Panc1 (cell line): ENCODE data around the gene ASAP2. TPM values are rescaled to one million over a fixed set of nuclear protein-coding genes. Genes with fewer than 3 reads are reported as not detected.

Experiments
- ATAC-seq: fragments of 200-7000 bp; cut with Tn5 transposase; 2 replicates; pipeline ENCODE4 v1.9.1; 2020; ENCODE audit warnings: mild to moderate bottlenecking, moderate library complexity
- BruUV-seq: library from RNA; stranded (reverse); fragments of 400-500 nt; replicated peaks from 2 replicates; lab custom pipeline; 2021; lab: Mats Ljungman, UMichigan
- CTCF ChIA-PET: fragments of 300-600 bp; sonication (Branson Sonifier 250); formaldehyde crosslinking; loops from one replicate; lab custom pipeline; 2022; ENCODE audit warnings: antibody characterized with exemption; lab: Charles Lee
- POLR2A ChIA-PET: fragments of 300-600 bp; sonication (Branson Sonifier 250); formaldehyde crosslinking; loops from one replicate; lab custom pipeline; 2022; ENCODE audit warnings: antibody characterized with exemption; lab: Charles Lee
- DNase-seq: peaks from one replicate; pipeline ENCODE4 v3.0.0-alpha.2; 2010; ENCODE audit warnings: low read depth, low spot score
- H3K27ac ChIP-seq: 2 replicates; pipeline ENCODE4 v1.5.1; 2011; ENCODE audit warnings: mild to moderate bottlenecking, low read length, inconsistent platforms
- H3K27me3 ChIP-seq: fragments of 200-500 bp; sonication (Bioruptor generic); 2 replicates; pipeline ENCODE4 v1.6.0; 2014; ENCODE audit warnings: low read length, inconsistent platforms; ENCODE audit not compliant: control insufficient read depth, insufficient read depth
- H3K36me3 ChIP-seq: fragments of 200-500 bp; sonication (Bioruptor generic); 2 replicates; pipeline ENCODE4 v1.5.1; 2014; ENCODE audit warnings: inconsistent platforms, mild to moderate bottlenecking, low read length, moderate library complexity; ENCODE audit not compliant: control insufficient read depth, insufficient read depth
- H3K4me1 ChIP-seq: 2 replicates; pipeline ENCODE4 v1.5.1; 2011; ENCODE audit warnings: inconsistent platforms, mild to moderate bottlenecking, low read length, moderate library complexity; ENCODE audit not compliant: control insufficient read depth, insufficient read depth
- H3K4me3 ChIP-seq, 2 experiments: 2 replicates each; pipeline ENCODE4 v1.5.1; 2011 to 2012; ENCODE audit warnings: low read depth in 2 of 2, low read length in 2 of 2, mild to moderate bottlenecking in 2 of 2, inconsistent platforms in 1 of 2, moderate library complexity in 1 of 2
- H3K9me3 ChIP-seq: fragments of 200-500 bp; sonication (Bioruptor generic); 2 replicates; pipeline ENCODE4 v1.5.1; 2014; ENCODE audit warnings: low read depth, mild to moderate bottlenecking, inconsistent platforms, low read length, moderate library complexity; ENCODE audit not compliant: control insufficient read depth, insufficient read depth
- CTCF ChIP-seq: fragments of 450-650 bp; IDR thresholded peaks from 2 replicates; pipeline ENCODE4 v1.5.1; 2017; ENCODE audit warnings: mild to moderate bottlenecking
- POLR2AphosphoS5 ChIP-seq: IDR thresholded peaks from 2 replicates; pipeline ENCODE4 v1.6.1; 2012; ENCODE audit warnings: mild to moderate bottlenecking, low read depth, low read length, moderate library complexity
- SIN3A ChIP-seq: IDR thresholded peaks from 2 replicates; pipeline ENCODE4 v1.6.1; 2012; ENCODE audit warnings: low read depth, mild to moderate bottlenecking, low read length, moderate library complexity, borderline replicate concordance; ENCODE audit not compliant: insufficient read depth
- TCF7L2 ChIP-seq: IDR thresholded peaks from 2 replicates; pipeline ENCODE4 v1.6.1; 2011; ENCODE audit warnings: mild to moderate bottlenecking, low read depth, low read length, inconsistent platforms
- in situ Hi-C: cut with HindIII; loops from 2 replicates; pipeline ENCODE4 v1.10.0; 2016; ENCODE audit warnings: low sequenced_read_pairs, low pct_unique_long_range_greater_than_20kb
- intact Hi-C: fragments of 100-400 bp; cut with micrococcal nuclease; formaldehyde crosslinking; loops from one replicate; pipeline ENCODE4 v1.10.0; 2022; ENCODE audit not compliant: unreplicated experiment
- total RNA-seq: library from RNA; stranded (reverse); gene quantifications from one replicate; pipeline ENCODE4 v1.2.1, GENCODE V29; 2021; ENCODE audit not compliant: unreplicated experiment
- TF ChIP-seq, protein P1 (sequence below), 2 experiments: IDR thresholded peaks; 2 replicates each; pipeline ENCODE4 v1.6.1; 2011 to 2012; ENCODE audit warnings: low read depth in 2 of 2, control low read depth in 1 of 2, low read length in 1 of 2, mild to moderate bottlenecking in 1 of 2, moderate library complexity in 1 of 2; ENCODE audit not compliant: insufficient read depth in 1 of 2

Gene ASAP2
- total RNA-seq, 1 experiment from 2014 or later, result 107 TPM

DNA sequence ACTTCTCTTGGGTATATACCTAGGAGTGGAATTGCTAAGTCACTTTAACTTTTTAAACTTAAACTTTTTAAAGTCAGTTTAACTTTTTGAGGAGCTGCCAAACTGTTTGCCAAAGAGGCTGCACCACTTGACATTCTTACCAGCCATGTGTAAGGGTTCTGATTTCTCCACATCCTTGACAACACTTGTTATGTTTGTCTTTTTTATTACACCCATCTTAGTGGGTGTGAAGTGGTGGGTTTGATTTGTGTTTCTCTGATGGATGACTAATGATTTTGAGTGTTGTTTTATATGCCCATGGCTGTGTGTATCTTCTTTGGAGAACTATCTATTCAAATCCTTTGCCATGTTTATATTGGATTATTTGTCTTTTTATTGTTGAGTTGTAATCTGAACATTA is 13.6 kb downstream of the ASAP2 start:
- H3K36me3 ChIP-seq, result no peaks in the 10 kb centered on the region
- H3K4me1 ChIP-seq, result peaks cover 80% of the 10 kb centered on the region
- no peaks in the 10 kb centered on the region for H3K27me3 ChIP-seq
- BruUV-seq, result no TSS peak
- no peak for TF ChIP-seq POLR2AphosphoS5
- no peak for TF ChIP-seq TCF7L2
- TF ChIP-seq, protein P1, sequence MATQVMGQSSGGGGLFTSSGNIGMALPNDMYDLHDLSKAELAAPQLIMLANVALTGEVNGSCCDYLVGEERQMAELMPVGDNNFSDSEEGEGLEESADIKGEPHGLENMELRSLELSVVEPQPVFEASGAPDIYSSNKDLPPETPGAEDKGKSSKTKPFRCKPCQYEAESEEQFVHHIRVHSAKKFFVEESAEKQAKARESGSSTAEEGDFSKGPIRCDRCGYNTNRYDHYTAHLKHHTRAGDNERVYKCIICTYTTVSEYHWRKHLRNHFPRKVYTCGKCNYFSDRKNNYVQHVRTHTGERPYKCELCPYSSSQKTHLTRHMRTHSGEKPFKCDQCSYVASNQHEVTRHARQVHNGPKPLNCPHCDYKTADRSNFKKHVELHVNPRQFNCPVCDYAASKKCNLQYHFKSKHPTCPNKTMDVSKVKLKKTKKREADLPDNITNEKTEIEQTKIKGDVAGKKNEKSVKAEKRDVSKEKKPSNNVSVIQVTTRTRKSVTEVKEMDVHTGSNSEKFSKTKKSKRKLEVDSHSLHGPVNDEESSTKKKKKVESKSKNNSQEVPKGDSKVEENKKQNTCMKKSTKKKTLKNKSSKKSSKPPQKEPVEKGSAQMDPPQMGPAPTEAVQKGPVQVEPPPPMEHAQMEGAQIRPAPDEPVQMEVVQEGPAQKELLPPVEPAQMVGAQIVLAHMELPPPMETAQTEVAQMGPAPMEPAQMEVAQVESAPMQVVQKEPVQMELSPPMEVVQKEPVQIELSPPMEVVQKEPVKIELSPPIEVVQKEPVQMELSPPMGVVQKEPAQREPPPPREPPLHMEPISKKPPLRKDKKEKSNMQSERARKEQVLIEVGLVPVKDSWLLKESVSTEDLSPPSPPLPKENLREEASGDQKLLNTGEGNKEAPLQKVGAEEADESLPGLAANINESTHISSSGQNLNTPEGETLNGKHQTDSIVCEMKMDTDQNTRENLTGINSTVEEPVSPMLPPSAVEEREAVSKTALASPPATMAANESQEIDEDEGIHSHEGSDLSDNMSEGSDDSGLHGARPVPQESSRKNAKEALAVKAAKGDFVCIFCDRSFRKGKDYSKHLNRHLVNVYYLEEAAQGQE (IDR thresholded peaks at IDR 0.05; ENCODE audit: insufficient read depth in 1 of 2, low read depth in 2 of 2, low read length in 1 of 2), result no peak
- TF ChIP-seq CTCF, result no peak
- ATAC-seq (no peak), DNase-seq (no peak)
- in situ Hi-C loops (no loop called here), intact Hi-C loops (no loop called here)
- H3K9me3 ChIP-seq, result no peaks in the 10 kb centered on the region
- no peak overlapping the region for H3K27ac ChIP-seq
- no peak overlapping the region for H3K4me3 ChIP-seq
- ChIA-PET CTCF (no interaction called here), POLR2A (no interaction called here)

DNA sequence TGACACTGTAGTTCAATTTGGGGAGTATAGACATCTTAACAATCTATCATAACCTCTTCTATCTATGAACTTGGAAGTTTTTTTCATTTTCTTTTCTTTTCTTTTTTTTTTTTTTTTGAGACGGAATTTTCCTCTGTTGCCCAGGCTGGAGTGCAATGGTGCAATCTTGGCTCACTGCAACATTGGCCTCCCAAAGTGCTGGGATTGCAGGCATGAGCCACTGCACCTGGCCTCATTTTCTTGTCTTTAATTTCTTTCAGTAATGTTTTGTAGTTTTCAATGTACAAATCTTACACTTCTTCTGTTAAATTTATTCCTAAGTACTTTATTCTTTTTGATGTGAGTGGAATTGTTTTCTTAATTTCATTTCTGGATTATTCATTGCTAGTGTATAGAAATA is 14.6 kb downstream of the ASAP2 start:
- intact Hi-C loops (no loop called here), in situ Hi-C loops (no loop called here)
- peaks cover 81% of the 10 kb centered on the region for H3K4me1 ChIP-seq
- no peaks in the 10 kb centered on the region for H3K27me3 ChIP-seq
- no TSS peak for BruUV-seq
- no peak for DNase-seq
- no peaks in the 10 kb centered on the region for H3K36me3 ChIP-seq
- no peaks in the 10 kb centered on the region for H3K9me3 ChIP-seq
- 0 out of 2 replicates have a peak overlapping the region, but pooled peaks have one; percentile 10 for H3K27ac ChIP-seq
- ATAC-seq, result no peak
- CTCF ChIA-PET, result no interaction called here
- TF ChIP-seq, protein P1 (IDR thresholded peaks at IDR 0.05; ENCODE audit: insufficient read depth in 1 of 2, low read depth in 2 of 2, low read length in 1 of 2), result no peak
- TF ChIP-seq TCF7L2 (no peak), CTCF (no peak), POLR2AphosphoS5 (no peak), SIN3A (no peak)
- no peak overlapping the region for H3K4me3 ChIP-seq
- POLR2A ChIA-PET, result no interaction called here
